Omental fat pad (tissue), 4 donors: Measurements from ENCODE around the gene DPYSL5. TPM values are rescaled to one million over a fixed set of nuclear protein-coding genes. Genes with fewer than 3 reads are reported as not detected.

Experiments
- ATAC-seq: fragments of 150-250 bp; one replicate; pipeline ENCODE4 v1.9.1; 2016; ENCODE audit warnings: mild to moderate bottlenecking, moderate library complexity; ENCODE audit not compliant: low FRiP score
- DNase-seq: peaks from one replicate; pipeline ENCODE4 v3.0.0-alpha.2; 2019; ENCODE audit warnings: low spot score
- total RNA-seq, 4 donors: library from RNA; depleted of rRNA; stranded (reverse); fragments of >200 nt; gene quantifications; one replicate each; pipeline ENCODE4 v1.1.0, GENCODE V29; 2016
- TF ChIP-seq, protein P1 (sequence below), 3 donors: fragments of 450-650 bp; IDR thresholded peaks; one replicate each; pipeline ENCODE4 v1.5.1; 2016 to 2017; ENCODE audit warnings: antibody characterized with exemption in 3 of 3, mild to moderate bottlenecking in 3 of 3, moderate library complexity in 2 of 3

Gene DPYSL5
- total RNA-seq, 4 donors from 2014 or later: not detected

GRCh38 chr2:26946841-26947784, 99.2 kb downstream of the DPYSL5 start:
- TF ChIP-seq, protein P1, sequence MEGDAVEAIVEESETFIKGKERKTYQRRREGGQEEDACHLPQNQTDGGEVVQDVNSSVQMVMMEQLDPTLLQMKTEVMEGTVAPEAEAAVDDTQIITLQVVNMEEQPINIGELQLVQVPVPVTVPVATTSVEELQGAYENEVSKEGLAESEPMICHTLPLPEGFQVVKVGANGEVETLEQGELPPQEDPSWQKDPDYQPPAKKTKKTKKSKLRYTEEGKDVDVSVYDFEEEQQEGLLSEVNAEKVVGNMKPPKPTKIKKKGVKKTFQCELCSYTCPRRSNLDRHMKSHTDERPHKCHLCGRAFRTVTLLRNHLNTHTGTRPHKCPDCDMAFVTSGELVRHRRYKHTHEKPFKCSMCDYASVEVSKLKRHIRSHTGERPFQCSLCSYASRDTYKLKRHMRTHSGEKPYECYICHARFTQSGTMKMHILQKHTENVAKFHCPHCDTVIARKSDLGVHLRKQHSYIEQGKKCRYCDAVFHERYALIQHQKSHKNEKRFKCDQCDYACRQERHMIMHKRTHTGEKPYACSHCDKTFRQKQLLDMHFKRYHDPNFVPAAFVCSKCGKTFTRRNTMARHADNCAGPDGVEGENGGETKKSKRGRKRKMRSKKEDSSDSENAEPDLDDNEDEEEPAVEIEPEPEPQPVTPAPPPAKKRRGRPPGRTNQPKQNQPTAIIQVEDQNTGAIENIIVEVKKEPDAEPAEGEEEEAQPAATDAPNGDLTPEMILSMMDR (IDR thresholded peaks at IDR 0.05): no peak
- DNase-seq (no peak), ATAC-seq (no peak)

DNA sequence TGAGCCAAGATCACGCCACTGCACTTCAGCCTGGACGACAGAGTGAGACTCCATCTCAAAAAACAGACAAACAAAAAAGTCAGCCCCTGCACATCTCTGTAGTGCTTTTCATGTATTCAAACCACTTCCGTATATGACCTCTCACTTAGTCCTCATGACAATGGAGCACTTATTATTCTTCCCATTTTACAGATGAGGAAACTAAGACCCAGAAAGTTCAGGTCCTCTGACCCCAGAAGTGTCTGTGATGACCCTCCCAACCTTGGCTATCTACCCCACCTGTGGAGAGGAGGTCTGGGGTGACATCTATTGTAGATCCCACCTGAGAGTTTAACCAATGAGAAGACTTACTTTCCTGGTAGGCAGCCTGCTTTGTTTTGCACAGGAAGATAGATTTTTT, 100.9 kb downstream of the DPYSL5 start:
- ATAC-seq: no peak
- no peak for DNase-seq
- TF ChIP-seq, protein P1 (IDR thresholded peaks at IDR 0.05): no peak

GRCh38 chr2:26950246-26950645, 102.3 kb downstream of the DPYSL5 start:
- TF ChIP-seq, protein P1 (IDR thresholded peaks at IDR 0.05): no peak
- no peak for ATAC-seq
- DNase-seq: no peak

- TF ChIP-seq, protein P1 (IDR thresholded peaks at IDR 0.05): no peak
- DNase-seq (no peak), ATAC-seq (no peak)
Measured at GRCh38 chr2:26951236-26951635, 103.3 kb downstream of the DPYSL5 start.

DNA sequence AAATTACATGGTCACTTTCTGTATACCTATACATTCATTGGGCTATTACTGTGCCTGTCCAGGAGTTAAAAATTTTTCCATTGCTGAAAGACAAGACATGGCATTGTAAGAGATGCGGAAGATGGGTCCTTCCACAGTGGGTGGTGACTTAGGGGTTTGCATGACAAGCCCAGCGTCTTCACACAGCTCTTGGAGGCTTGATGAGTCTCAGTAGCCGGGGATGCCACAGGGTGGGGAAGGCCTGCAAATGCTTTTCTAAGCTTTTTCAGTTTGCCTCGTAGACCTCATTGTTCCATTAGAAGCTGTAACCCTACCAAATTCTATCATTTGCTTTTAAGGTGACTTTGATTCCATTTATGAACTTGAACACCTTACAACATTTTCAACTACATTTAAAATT, 104.4 kb downstream of the DPYSL5 start:
- TF ChIP-seq, protein P1 (IDR thresholded peaks at IDR 0.05): no peak
- DNase-seq (no peak), ATAC-seq (no peak)

DNA sequence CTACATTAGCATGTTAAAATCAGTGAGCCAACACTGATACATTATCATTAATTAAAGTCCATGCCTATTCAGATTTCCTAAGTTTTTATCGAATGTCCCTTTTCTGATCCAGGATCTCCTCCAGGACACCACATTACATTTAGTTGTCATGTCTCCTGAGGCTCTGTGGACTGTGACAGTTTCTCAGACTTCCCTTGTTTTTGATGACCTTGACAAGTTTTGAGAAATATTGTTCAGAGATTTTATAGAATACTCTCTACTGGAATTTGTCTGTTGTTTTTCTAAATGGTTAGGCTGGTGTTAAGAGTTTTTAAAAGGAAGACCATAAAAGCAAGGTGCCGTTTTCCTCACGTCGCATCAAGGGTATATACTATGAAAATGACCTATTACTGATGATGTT, 106.2 kb downstream of the DPYSL5 start:
- ATAC-seq: no peak
- DNase-seq: no peak
- TF ChIP-seq, protein P1 (IDR thresholded peaks at IDR 0.05): no peak

- ATAC-seq: no peak
- TF ChIP-seq, protein P1 (IDR thresholded peaks at IDR 0.05): no peak
- no peak for DNase-seq
Measured at GRCh38 chr2:26957041-26957440, 109.1 kb downstream of the DPYSL5 start.
